PC-3 (cell line): ENCODE results near the gene TRAK1.

Source experiments
- CTCF ChIP-seq: fragments of 300-600 bp; sonication (generic); conservative IDR thresholded peaks from 2 replicates; pipeline ENCODE4 v1.5.1; 2017; ENCODE audit warnings: antibody characterized with exemption, low read depth, mild to moderate bottlenecking, low read length
- EZH2 ChIP-seq: fragments of 300-600 bp; sonication (generic); IDR thresholded peaks from one replicate; pipeline ENCODE4 v1.6.1; 2017; ENCODE audit warnings: antibody characterized with exemption, mild to moderate bottlenecking, low read length; ENCODE audit not compliant: unreplicated experiment
- EZH2phosphoT487 ChIP-seq: fragments of 300-600 bp; sonication (generic); IDR thresholded peaks from 2 replicates; pipeline ENCODE4 v1.6.1; 2018; ENCODE audit warnings: mild to moderate bottlenecking, antibody characterized with exemption, low read length, borderline replicate concordance

- TF ChIP-seq CTCF, result no peak
- no peak for TF ChIP-seq EZH2
- no peak for TF ChIP-seq EZH2phosphoT487
Observed at GRCh38 chr3:42143440-42143839, 52.3 kb downstream of the TRAK1 start.
